Activated CD8-positive, alpha-beta memory T cell treated with anti-CD3 and anti-CD28 coated beads, Interleukin-2, amount 10 ng/mL, durations not matched to agents 7 days and 5 days (primary cell): Measurements from ENCODE around the gene KCNH3. TPM values are rescaled to one million over a fixed set of nuclear protein-coding genes. Genes with fewer than 3 reads are reported as not detected.
A peak's percentile ranks its signal among the peaks of the same experiment; 100 is the strongest.
"Not testable (repeated sequence)": the region's sequence is repeated elsewhere in the genome, so short reads cannot be mapped to it uniquely, and the experiment has no call there.

Experiments used
- ATAC-seq: fragments of 150-1000 bp; cut with Tn5 transposase; one replicate; pipeline ENCODE4 v1.10.0; 2021; ENCODE audit warnings: moderate library complexity
- CTCF ChIA-PET: fragments of 350-600 bp; sonication (Branson Sonifier 250); formaldehyde crosslinking; loops from one replicate; lab custom pipeline; 2021; ENCODE audit warnings: antibody characterized with exemption; lab: Charles Lee
- DNase-seq: peaks from one replicate; pipeline ENCODE4 v3.0.0-alpha.2; 2020
- H3K27ac Mint-ChIP-seq: one replicate; pipeline ENCODE4 v1.8.0; 2021; ENCODE audit warnings: mild to moderate bottlenecking, mixed read lengths
- H3K27me3 Mint-ChIP-seq: one replicate; pipeline ENCODE4 v1.8.0; 2021; ENCODE audit warnings: mixed read lengths
- H3K36me3 Mint-ChIP-seq: one replicate; pipeline ENCODE4 v1.8.0; 2021; ENCODE audit warnings: mild to moderate bottlenecking, mixed read lengths
- H3K4me1 Mint-ChIP-seq: one replicate; pipeline ENCODE4 v1.8.0; 2021; ENCODE audit warnings: mixed read lengths
- H3K4me3 Mint-ChIP-seq: one replicate; pipeline ENCODE4 v1.8.0; 2021; ENCODE audit warnings: mild to moderate bottlenecking, moderate library complexity, mixed read lengths
- H3K9me3 Mint-ChIP-seq: one replicate; pipeline ENCODE4 v1.8.0; 2022; ENCODE audit warnings: low read depth, mixed read lengths
- total RNA-seq, 2 experiments: library from RNA; stranded (reverse); gene quantifications; one replicate each; pipeline ENCODE4 v1.2.3, GENCODE V29; 2021

Gene KCNH3
- total RNA-seq, 2 experiments from 2014 or later = 1.1 to 1.2 TPM

DNA sequence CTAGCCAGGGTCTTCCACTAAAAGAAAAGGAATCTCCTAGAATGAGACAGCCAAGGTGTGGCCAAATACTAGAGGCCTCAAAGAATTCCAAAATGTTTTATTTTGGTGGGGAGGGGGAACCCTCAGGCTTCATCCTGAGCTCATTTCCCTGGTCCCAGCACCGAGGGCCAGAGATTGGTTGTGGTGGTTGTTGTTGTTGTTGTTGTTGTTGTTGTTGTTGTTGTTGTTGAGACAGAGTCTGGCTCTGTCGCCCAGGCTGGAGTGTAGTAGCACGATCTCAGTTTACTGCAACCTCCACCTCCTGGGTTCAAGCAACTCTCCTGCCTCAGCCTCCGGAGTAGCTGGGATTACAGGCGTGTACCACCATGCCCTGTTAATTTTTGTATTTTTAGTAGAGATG, 4.7 kb upstream of the KCNH3 start:
- not testable (repeated sequence) for H3K36me3 Mint-ChIP-seq, ATAC-seq, H3K4me3 Mint-ChIP-seq, H3K9me3 Mint-ChIP-seq, H3K4me1 Mint-ChIP-seq, H3K27ac Mint-ChIP-seq
- DNase-seq = peak; percentile 12
- H3K27me3 Mint-ChIP-seq = peaks cover 32% of the 10 kb centered on the region
- CTCF ChIA-PET = interaction anchor here (1.1 to 2.1 kb wide), 4 partner anchors 11 to 187 kb away, joined by 3 to 10 read pairs (median 3); no protein-coding TSS in a partner anchor

DNA sequence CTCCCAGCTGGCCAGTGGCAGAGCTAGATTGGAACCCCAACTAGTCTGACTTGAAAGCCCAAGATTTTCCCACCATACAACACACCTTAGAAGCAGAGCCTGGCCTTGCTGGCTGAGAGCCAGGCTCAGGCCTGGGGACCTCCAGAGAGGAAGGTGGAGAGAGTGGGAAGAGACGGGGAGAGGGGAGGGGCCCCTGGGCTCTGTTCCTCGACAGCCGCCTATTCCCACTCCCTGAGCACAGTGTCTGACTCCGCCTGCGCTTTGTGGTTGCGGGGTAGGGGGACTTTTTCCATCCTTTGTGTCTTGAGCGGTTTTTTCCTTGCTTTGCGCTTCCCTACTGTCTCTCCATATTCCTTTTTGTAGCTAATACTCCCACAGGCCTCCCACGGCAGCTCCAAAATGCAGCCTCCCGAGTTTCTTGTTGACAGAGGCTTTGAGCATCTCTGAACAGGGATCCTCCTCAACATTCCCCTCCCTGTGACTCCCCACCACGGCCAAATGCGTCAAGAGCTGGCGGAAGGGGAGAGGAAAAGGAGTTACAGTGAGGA, 4.0 kb upstream of the KCNH3 start:
- Mint-ChIP-seq H3K4me3 (no peak overlapping the region), H3K36me3 (no peaks in the 10 kb centered on the region), H3K4me1 (peaks cover 7% of the 10 kb centered on the region), H3K9me3 (no peaks in the 10 kb centered on the region), H3K27ac (no peak overlapping the region), H3K27me3 (peaks cover 37% of the 10 kb centered on the region)
- CTCF ChIA-PET = interaction anchor here (1.0 to 2.1 kb wide), 5 partner anchors 10 to 187 kb away, joined by 3 to 10 read pairs (median 3); no protein-coding TSS in a partner anchor
- DNase-seq (peak; percentile 31), ATAC-seq (no peak)

DNA sequence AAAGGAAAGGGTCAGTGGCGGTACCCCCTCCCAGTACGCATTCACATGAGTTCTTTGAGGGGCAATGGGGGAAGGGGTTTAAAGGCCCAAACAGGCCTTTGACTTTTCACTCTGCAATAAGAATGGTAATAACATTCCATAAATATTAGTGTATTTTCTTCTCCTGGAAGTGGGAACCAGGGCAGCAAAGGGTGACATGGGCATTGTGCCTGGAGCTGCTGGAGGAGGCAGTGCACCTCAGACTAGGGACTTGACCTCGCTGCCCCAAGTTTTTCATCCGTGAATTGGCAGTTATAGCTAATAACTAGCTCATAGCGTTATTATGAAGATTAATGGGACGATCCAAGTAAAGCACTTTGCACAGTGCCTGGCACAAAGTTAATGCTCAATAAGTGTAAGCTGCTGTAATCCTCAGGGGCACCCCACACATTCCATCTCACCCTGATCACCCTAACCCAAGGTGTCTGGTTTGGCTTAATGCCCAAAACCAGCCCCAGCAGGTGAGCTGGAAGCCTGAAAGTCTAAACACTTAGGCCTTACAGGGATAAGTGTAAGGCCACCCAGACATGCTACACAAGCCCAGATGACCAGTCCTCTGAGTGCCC, 2.8 kb upstream of the KCNH3 start:
- H3K4me3 Mint-ChIP-seq = no peak overlapping the region
- CTCF ChIA-PET = interaction anchor here (1.0 to 3.2 kb wide), 2 partner anchors 24 to 178 kb away, joined by 3 to 16 read pairs; no protein-coding TSS in a partner anchor
- no peak for ATAC-seq
- H3K36me3 Mint-ChIP-seq = no peaks in the 10 kb centered on the region
- no peak overlapping the region for H3K27ac Mint-ChIP-seq
- DNase-seq = peak; percentile 36
- peaks cover 48% of the 10 kb centered on the region for H3K27me3 Mint-ChIP-seq
- peaks cover 10% of the 10 kb centered on the region for H3K4me1 Mint-ChIP-seq
- H3K9me3 Mint-ChIP-seq = no peaks in the 10 kb centered on the region

DNA sequence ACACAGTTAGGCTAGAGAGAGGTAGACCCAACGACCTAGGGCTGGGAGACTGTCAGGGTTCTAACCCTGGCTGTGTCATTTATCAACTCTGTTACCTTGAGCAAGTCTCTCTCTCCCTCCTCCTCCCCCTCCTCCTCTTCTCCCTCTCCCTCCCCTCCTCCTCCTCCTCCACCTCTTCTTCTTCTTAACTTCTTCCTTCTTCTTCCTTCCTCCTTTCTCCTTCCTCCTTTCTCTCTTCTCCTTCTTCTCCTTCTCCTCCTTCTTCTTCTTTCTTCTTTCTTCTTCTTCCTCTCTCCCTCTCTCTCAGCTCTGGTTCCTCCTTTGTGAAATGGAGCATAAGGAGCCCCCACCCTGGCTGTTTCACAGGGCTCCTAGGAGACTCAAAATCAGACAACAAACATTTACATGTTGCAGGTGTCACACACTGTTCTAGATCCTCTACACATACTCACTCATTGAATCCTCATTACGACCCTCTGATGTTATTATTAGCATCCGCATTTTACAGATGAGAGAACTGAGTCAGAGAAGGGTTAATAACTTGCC, 2.2 kb upstream of the KCNH3 start:
- DNase-seq (no peak), ATAC-seq (no peak)
- CTCF ChIA-PET = interaction anchor here (1.8 to 3.2 kb wide), 3 partner anchors 10 to 178 kb away, joined by 4 to 16 read pairs (median 6); no protein-coding TSS in a partner anchor
- no peaks in the 10 kb centered on the region for H3K9me3 Mint-ChIP-seq
- H3K4me1 Mint-ChIP-seq = peaks cover 10% of the 10 kb centered on the region
- peaks cover 50% of the 10 kb centered on the region for H3K27me3 Mint-ChIP-seq
- no peak overlapping the region for H3K4me3 Mint-ChIP-seq
- H3K27ac Mint-ChIP-seq = no peak overlapping the region
- H3K36me3 Mint-ChIP-seq = no peaks in the 10 kb centered on the region

DNA sequence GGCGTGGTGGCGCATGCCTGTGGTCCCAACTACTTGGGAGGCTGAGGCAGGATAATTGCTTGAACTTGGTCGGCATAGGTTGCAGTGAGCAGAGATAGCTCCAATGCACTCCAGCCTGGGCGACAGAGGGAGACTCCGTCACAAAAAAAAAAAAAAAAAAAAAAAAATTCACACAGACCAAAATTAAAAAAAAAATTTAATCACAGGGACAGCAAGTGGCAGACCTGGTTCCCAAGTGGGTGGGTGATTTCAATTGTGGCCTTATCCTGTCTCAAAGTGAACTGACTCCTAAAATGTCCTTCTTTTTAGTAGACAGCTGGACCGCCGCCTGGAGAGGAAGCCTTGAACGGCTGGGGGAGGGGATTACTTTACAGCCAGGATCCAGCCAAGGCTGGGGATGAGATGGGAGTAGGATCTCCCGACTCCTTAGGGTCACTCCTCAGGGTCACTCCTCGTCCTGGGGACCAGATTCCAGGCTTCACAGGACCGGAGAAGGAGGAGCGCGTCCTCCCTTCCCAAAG, 1.5 kb upstream of the KCNH3 start:
- Mint-ChIP-seq H3K4me1 (peaks cover 10% of the 10 kb centered on the region), H3K9me3 (no peaks in the 10 kb centered on the region), H3K4me3 (no peak overlapping the region), H3K27me3 (peaks cover 50% of the 10 kb centered on the region), H3K27ac (no peak overlapping the region), H3K36me3 (no peaks in the 10 kb centered on the region)
- ATAC-seq = no peak
- no peak for DNase-seq
- CTCF ChIA-PET = interaction anchor here (1.0 to 3.4 kb wide), 7 partner anchors 10 to 195 kb away, joined by 3 to 16 read pairs (median 6); partner anchors contain the start of gene DNAJC22

DNA sequence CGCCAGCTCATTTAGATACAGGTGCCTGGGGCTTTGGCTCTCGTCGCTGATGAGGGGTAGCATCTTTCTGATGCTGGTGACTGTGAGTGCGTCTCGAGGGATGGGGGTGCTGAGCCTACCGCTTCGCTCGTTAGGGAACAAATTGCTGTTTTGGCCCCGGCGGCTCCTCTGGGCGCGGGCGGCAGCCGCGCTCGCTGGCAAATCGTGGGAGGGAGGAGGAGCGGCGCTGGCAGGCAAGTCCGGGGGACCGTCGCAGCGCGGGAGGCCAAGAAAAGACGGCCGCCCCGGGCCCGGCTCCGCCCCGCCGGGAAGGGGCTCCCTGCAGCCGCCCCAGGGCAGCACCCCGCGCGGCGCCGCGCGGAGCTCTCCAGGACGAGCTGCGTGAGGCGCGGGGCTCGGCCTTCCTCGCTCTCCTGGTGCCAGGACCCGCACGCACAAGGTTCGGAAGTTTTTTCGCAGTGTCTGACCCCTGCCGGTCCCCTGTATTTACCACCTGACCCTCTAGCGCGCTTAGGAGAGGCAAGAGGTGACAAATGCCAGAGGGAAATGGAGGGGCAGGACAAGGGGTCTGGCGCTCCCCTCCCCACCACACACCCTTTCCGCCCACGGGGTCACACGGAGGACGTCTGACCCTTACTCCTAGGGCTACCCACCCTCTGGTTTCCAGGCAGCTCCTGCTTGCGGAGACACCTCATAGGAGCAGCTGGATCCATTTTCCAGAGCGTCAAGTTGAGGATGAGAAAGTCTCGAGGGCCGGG, 899 bp upstream of the KCNH3 start:
- no peaks in the 10 kb centered on the region for H3K9me3 Mint-ChIP-seq
- no peaks in the 10 kb centered on the region for H3K36me3 Mint-ChIP-seq
- H3K27me3 Mint-ChIP-seq = peaks cover 51% of the 10 kb centered on the region
- no peak overlapping the region for H3K27ac Mint-ChIP-seq
- H3K4me1 Mint-ChIP-seq = peaks cover 10% of the 10 kb centered on the region
- CTCF ChIA-PET = interaction anchor here (0.6 to 3.4 kb wide), 9 partner anchors 11 to 196 kb away, joined by 3 to 16 read pairs (median 5); partner anchors contain the start of gene DNAJC22
- DNase-seq (no peak), ATAC-seq (peak; percentile 20)
- H3K4me3 Mint-ChIP-seq = peak overlapping the region; percentile 49

DNA sequence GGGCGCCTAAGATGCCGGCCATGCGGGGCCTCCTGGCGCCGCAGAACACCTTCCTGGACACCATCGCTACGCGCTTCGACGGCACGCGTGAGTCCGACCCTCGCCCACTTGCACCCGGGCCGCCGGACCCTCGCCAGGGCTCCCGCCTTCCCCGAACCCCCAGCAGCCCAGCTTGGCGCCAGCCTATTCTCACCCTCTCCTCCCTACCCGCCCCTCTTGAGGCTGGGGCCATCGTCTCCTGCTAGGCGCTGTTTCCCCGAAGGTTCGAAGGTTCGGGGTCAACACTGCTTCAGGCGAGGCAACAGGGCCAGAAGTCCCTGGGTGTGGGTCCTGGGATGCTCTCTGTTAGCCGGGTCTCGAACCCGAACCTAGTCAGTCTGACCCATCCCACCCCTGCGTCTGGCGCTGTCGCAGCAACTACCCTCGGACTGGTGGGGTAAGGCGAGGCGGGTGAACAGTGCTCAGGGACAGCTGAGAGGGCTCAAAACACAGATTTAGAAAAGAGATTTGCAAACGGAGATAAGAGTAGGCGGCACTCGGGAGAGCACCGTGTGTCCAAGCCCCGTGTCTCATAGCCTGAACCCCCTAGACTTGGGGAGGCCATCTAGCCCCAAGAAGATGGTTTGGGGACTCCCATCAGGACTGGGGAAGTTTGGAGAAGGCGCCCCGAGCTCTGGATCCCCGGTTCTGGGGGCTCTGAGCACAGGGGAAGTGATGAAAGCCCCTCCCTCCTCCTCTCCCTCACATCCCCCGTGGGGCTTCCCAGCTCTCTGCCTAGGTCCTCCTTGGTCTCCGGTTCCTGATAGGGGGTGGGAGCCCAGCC, 787 bp downstream of the KCNH3 start:
- Mint-ChIP-seq H3K9me3 (no peaks in the 10 kb centered on the region), H3K36me3 (no peaks in the 10 kb centered on the region), H3K27me3 (peaks cover 53% of the 10 kb centered on the region), H3K4me1 (peaks cover 14% of the 10 kb centered on the region), H3K27ac (no peak overlapping the region), H3K4me3 (peak overlapping the region; percentile 30)
- ATAC-seq (no peak), DNase-seq (no peak)
- CTCF ChIA-PET = interaction anchor here (1.2 to 3.4 kb wide), 8 partner anchors 13 to 273 kb away, joined by 3 to 16 read pairs (median 4); partner anchors contain the start of gene DNAJC22

DNA sequence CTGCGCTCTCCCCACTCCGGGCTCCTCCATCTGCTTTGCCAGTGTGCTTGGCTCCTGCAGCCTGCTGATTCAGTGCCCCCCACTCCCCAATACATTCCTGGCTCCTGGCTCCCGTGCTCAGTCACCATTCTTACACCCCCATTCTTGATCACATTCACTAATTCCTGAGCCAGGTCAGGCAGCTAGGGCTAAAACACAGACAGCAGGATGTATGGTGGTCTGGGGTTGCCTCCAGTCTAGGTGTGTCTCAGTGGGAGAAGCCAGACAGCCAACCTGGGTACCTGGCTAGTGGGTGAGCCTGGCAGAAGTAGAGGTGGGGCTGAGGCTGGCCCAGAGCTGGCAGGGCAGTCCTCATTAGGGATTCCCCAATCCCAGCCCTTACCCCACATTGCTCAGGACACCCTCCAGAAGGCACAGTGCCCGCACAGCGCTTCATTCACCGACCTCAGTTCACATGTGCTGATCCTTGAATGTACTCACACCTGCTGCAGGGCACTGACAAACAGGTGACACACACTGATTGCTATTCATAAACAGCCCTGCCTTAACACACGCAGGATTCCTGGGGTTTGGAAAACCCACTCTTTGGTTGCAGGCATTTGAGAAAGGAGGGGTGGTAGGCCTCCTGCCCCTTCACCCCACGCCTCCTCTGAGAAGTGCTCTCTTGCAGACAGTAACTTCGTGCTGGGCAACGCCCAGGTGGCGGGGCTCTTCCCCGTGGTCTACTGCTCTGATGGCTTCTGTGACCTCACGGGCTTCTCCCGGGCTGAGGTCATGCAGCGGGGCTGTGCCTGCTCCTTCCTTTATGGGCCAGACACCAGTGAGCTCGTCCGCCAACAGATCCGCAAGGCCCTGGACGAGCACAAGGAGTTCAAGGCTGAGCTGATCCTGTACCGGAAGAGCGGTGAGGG, 1.7 kb downstream of the KCNH3 start:
- peaks cover 14% of the 10 kb centered on the region for H3K4me1 Mint-ChIP-seq
- H3K27me3 Mint-ChIP-seq = peaks cover 51% of the 10 kb centered on the region
- DNase-seq (no peak), ATAC-seq (no peak)
- H3K4me3 Mint-ChIP-seq = no peak overlapping the region
- H3K9me3 Mint-ChIP-seq = no peaks in the 10 kb centered on the region
- CTCF ChIA-PET = interaction anchor here (1.3 to 3.4 kb wide), 6 partner anchors 12 to 274 kb away, joined by 3 to 16 read pairs (median 6); partner anchors contain the start of gene DNAJC22
- H3K27ac Mint-ChIP-seq = no peak overlapping the region
- H3K36me3 Mint-ChIP-seq = no peaks in the 10 kb centered on the region

DNA sequence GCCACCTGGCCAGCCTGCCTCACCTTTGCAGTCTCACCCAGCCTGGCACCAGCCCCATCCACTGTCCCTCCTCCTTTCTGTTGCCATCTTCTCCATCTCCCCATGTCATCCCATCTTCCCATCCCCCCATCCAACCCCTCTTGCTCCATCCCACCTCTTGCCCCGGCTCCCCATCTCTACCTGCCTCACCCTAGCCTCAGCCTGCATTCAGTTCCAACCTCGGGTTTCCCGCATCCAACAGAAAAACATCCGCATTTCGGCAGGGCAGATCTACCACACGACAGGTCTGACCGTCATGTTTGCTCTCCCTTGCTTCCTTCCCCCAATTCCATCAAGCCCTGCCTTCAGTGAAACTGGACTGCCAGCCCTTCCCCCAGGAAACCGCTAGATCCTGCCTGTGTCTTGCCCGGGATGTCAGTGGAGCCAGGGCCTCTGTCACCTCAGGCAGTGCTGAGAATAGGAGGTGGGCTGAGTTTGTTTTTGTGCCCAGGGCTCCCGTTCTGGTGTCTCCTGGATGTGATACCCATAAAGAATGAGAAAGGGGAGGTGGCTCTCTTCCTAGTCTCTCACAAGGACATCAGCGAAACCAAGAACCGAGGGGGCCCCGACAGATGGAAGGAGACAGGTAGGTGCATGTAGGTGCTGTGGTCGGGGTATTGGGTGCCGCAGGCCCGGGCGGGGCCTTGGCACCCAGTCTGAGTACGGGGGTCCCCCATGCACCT, 2.5 kb downstream of the KCNH3 start:
- Mint-ChIP-seq H3K9me3 (no peaks in the 10 kb centered on the region), H3K4me3 (no peak overlapping the region), H3K27ac (no peak overlapping the region), H3K4me1 (peaks cover 14% of the 10 kb centered on the region), H3K36me3 (no peaks in the 10 kb centered on the region), H3K27me3 (peaks cover 51% of the 10 kb centered on the region)
- no peak for ATAC-seq
- no peak for DNase-seq
- CTCF ChIA-PET = no interaction called here

DNA sequence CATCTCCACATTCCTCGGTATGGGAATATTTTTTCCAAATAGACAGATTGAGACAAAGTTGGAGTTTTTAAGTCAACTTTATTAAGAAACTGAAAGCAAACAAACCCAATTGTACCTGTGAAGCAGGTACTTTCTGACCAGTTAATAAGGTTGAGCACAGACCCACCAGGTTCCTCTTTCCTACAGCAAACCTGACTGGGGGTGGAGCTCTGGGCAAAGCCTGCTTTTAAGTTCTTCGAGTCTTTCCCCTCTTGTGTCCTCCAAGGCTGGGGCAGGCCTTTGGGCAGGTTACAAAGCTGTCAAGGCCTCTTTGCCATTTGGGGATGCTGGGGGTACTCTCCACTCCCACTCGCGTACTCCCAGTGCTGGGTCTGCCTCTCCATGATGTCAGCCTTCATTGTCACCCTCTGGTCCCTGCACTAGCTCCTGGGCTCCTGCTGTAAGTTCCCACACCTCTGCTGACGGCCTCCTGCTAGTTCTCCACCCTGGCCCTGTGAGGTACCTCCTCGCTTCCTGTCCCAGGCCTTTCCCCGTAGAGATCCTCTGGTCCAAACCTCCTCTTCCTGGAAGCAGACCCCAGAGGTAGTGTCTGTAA, 3.2 kb downstream of the KCNH3 start:
- CTCF ChIA-PET = interaction anchor here (1.2 to 2.1 kb wide), 3 partner anchors 11 to 42 kb away, joined by 3 to 7 read pairs (median 3); no protein-coding TSS in a partner anchor
- H3K4me3 Mint-ChIP-seq = no peak overlapping the region
- peaks cover 14% of the 10 kb centered on the region for H3K4me1 Mint-ChIP-seq

More for the DNA sequence above, 3.2 kb downstream of the KCNH3 start:
- no peaks in the 10 kb centered on the region for H3K9me3 Mint-ChIP-seq
- DNase-seq = no peak
- no peak for ATAC-seq
- no peaks in the 10 kb centered on the region for H3K36me3 Mint-ChIP-seq
- H3K27ac Mint-ChIP-seq = no peak overlapping the region
- peaks cover 46% of the 10 kb centered on the region for H3K27me3 Mint-ChIP-seq
